ENCODE data around the gene KSR2.

- TF ChIP-seq GATA2 (IDR thresholded peaks at IDR 0.05; ENCODE audit: low read depth, low read length) (no peak), GATA3 (IDR thresholded peaks at IDR 0.05; ENCODE audit: low read depth, low read length) (no peak)
Measured at GRCh38 chr12:118017926-118018325, 49.1 kb upstream of the KSR2 start.
